Mononuclear cell (primary cell): Measurements from ENCODE around the gene PDLIM3. TPM values are rescaled to one million over a fixed set of nuclear protein-coding genes. Genes with fewer than 3 reads are reported as not detected.
"Not testable (repeated sequence)": the region's sequence is repeated elsewhere in the genome, so short reads cannot be mapped to it uniquely, and the experiment has no call there.

ENCODE experiments used
- H3K27me3 ChIP-seq: 2 replicates; pipeline ENCODE4 v1.6.0; 2011; ENCODE audit warnings: low read length, control low read depth; ENCODE audit not compliant: insufficient read depth
- H3K4me1 ChIP-seq: 2 replicates; pipeline ENCODE4 v1.5.1; 2011; ENCODE audit warnings: mild to moderate bottlenecking, low read length, control low read depth; ENCODE audit not compliant: insufficient read depth
- H3K4me3 ChIP-seq: 2 replicates; pipeline ENCODE4 v1.5.1; 2011; ENCODE audit warnings: mild to moderate bottlenecking, low read length, moderate library complexity
- H3K9me3 ChIP-seq: 2 replicates; pipeline ENCODE4 v1.5.1; 2011; ENCODE audit warnings: low read depth, mild to moderate bottlenecking, control low read depth, low read length
- total RNA-seq: library from RNA; depleted of rRNA; stranded (reverse); fragments of >200 nt; gene quantifications from one replicate; pipeline ENCODE4 v1.2.3, GENCODE V29; 2012

Gene PDLIM3
- total RNA-seq, 1 donor, result 0.10 TPM

- Histone ChIP-seq H3K9me3 (no peaks in the 10 kb centered on the region), H3K27me3 (peaks cover 48% of the 10 kb centered on the region), H3K4me3 (no peak overlapping the region), H3K4me1 (peaks cover 4% of the 10 kb centered on the region)
Measured at GRCh38 chr4:185538806-185539205, 3.5 kb upstream of the PDLIM3 start.

DNA sequence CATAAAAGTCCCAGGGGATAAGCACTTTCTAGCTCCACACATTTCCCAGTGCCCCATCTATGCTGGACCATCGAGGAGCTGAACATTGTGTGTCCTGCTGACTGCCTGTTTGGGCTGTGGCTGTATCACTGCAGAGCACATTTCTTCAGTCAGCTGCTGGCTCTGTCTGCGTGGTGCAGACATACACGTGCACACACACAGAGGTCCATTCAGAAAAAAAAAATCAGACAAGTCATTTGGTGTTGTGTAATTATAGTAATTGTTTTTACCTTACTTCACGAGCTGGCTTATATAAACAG is 1.1 kb upstream of the PDLIM3 start:
- H3K27me3 ChIP-seq, result peaks cover 68% of the 10 kb centered on the region
- H3K4me3 ChIP-seq, result no peak overlapping the region
- peaks cover 4% of the 10 kb centered on the region for H3K4me1 ChIP-seq
- H3K9me3 ChIP-seq, result no peaks in the 10 kb centered on the region

DNA sequence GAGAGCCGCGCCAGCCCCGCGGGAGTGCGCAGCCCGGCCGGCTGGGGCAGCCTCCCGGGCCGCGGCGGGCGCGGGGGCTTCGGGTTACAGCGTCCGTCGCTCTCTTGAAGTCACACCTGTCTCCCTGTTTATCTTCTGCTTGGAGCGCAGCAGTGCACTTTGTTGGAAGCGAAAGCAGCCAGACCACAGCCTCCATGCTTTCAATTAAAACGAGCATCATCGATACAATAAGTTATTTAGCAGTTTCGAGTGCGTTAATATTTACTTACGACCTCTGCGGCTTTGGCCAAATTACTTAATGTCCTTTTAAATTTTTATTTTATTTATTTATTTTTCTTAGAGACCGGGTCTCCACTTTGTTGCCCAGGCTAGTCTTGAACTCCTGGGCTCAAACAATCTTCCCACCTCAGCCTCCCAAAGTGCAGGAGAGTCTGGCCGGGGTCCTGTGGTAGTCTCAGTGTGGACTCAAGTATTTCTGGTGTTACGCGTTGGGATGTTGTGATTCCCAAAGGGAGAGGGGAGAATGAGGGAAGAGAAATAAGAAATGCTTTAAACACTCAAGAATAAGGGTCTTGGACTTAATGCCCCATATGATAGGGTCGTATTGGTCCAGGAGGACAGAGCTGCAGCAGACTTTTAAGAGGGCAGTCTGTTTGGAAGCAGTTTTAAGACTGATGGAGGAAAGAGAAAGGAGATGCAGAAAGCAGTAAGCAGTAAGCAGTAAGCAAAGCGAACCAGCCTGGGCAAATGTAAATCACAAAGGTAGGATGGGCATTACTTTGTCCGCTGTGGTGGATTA is 504 bp upstream of the PDLIM3 start:
- Histone ChIP-seq H3K4me3 (no peak overlapping the region), H3K4me1 (peaks cover 4% of the 10 kb centered on the region), H3K27me3 (peaks cover 69% of the 10 kb centered on the region), H3K9me3 (no peaks in the 10 kb centered on the region)

DNA sequence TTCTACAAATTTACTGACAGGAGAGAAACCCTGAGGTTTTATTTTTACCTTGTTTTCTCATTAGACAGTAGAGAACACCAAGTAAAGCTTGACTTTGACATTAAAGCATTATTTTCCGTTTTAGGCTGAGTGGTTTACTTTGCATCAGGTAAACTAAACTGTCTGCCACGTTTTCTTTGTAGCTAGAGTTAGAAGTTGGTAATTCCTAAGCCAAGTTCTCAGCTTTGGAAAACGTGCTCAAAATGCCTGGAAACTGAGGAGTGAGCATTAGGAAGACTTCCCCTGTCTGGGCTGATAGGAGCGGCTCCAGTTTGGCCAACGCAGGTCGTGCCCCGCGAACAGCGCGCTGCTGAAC is 819 bp downstream of the PDLIM3 start:
- H3K4me1 ChIP-seq, result peaks cover 4% of the 10 kb centered on the region
- peaks cover 78% of the 10 kb centered on the region for H3K27me3 ChIP-seq
- H3K9me3 ChIP-seq, result no peaks in the 10 kb centered on the region
- no peak overlapping the region for H3K4me3 ChIP-seq

- peaks cover 4% of the 10 kb centered on the region for H3K4me1 ChIP-seq
- H3K9me3 ChIP-seq, result no peaks in the 10 kb centered on the region
- peaks cover 77% of the 10 kb centered on the region for H3K27me3 ChIP-seq
Measured at GRCh38 chr4:185532795-185533324, 2.4 kb downstream of the PDLIM3 start.

DNA sequence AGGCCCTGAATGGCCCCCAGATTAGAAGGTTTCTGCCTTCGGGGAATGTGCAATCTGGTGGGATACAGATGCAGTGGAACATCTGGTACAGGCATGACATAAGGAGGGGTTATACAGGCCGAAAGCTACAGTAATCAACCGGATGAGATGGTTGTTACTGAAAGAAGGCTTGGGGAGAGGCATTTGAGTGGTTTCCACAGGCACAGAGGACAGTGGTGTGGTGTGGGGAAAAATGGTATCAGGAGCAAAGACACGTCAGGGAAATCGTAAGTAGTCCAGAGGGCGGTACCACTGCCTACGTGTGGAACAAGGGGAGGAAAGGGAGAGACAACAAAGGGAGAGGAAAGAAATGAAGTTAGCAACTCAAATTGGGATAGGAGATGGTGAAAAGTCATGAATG is 3.0 kb downstream of the PDLIM3 start:
- peaks cover 77% of the 10 kb centered on the region for H3K27me3 ChIP-seq
- H3K9me3 ChIP-seq, result no peaks in the 10 kb centered on the region
- H3K4me3 ChIP-seq, result no peak overlapping the region
- H3K4me1 ChIP-seq, result peaks cover 4% of the 10 kb centered on the region

More at GRCh38 chr4:185532795-185533324, 2.4 kb downstream of the PDLIM3 start:
- no peak overlapping the region for H3K4me3 ChIP-seq

DNA sequence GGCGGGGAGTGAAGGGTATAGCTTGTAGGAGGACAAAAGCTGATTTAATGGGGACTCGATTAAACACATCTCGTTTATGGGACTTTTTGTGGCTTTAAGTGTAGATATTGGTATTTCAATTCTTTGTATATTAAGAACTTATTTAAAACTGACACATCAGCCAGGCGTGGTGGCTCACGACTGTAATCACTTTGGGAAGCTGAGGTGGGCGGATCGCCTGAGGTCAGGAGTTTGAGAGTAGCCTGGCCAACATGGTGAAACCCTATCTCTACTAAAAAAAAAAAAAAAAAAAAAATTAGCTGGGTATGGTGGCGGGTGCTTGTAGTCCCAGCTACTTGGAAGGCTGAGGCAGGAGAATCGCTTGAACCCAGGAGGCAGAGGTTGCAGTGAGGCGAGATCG is 3.7 kb downstream of the PDLIM3 start:
- H3K27me3 ChIP-seq, result peaks cover 75% of the 10 kb centered on the region
- not testable (repeated sequence) for H3K4me3 ChIP-seq, H3K9me3 ChIP-seq, H3K4me1 ChIP-seq

DNA sequence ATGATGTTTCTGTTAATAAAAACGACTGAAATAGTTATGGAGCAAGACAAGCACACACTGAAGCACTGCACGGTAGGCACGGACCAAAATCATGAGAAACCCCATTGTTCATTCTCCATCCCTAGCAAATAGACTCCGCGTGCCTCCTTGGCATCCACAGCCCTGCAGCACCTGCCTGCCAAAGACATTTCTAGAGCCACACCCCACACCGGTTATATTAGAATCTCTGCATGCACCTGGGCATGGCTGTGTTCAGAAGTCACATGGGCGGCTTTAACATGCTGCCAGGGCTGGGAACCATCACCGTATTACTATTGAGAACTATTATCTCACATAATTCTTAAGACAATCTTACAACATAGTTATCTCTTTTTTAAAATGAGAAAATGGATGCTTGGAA is 5.9 kb downstream of the PDLIM3 start:
- Histone ChIP-seq H3K9me3 (peaks cover 4% of the 10 kb centered on the region), H3K4me1 (no peaks in the 10 kb centered on the region), H3K27me3 (peaks cover 70% of the 10 kb centered on the region), H3K4me3 (no peak overlapping the region)

DNA sequence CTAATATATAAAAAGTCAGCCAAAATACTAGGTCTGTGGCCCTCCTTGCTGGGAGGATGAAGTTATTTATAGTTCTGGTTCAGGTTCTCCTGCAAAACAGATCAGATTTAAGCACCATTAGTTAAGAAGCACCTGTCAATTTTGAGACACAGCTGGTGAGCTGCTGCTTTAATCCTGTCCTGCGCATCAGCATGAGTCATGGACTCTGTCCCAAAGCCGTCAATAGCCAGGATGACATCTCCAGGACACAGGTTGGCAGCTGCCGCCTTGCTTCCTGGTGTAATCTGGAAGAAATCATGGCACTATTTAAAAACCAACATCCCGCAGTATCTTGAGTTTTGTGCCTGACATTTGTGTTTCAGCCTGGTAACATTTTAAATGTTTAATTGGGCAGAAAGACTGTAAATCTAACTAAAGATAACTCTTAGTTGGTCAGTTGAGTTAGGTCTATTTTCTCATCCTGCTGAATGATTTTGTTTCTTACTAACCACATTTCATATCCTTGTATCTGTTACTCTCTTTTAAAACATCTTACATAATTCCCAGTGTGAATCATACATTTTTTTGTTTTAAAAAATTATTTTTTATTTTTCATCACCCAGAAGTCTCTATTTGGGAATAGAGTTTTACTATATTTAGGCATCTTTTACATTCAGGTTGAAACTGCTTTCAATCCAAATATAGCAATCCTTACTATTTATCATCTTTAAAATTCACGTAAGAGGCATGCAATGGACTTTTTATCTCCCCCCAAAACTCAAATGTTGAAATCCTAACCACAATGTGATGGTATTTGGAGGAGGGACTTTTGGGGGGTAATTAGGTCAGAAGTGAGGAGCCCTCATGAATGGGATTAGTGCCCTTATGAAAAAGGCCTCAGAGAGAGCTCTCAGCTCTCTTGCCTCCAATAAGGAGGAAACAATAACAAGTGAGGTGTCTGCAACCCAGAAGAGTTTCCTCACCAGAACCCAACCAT is 10.1 kb downstream of the PDLIM3 start:
- peaks cover 4% of the 10 kb centered on the region for H3K9me3 ChIP-seq
- peaks cover 66% of the 10 kb centered on the region for H3K27me3 ChIP-seq
- H3K4me1 ChIP-seq, result no peaks in the 10 kb centered on the region
- H3K4me3 ChIP-seq, result no peak overlapping the region

- Histone ChIP-seq H3K9me3 (peaks cover 4% of the 10 kb centered on the region), H3K4me3 (no peak overlapping the region), H3K4me1 (no peaks in the 10 kb centered on the region), H3K27me3 (peaks cover 64% of the 10 kb centered on the region)
Measured at GRCh38 chr4:185523862-185524261, 11.4 kb downstream of the PDLIM3 start.

GRCh38 chr4:185522451-185522850 is 12.9 kb downstream of the PDLIM3 start:
- Histone ChIP-seq H3K4me1 (no peaks in the 10 kb centered on the region), H3K27me3 (peaks cover 68% of the 10 kb centered on the region), H3K9me3 (peaks cover 4% of the 10 kb centered on the region), H3K4me3 (no peak overlapping the region)

DNA sequence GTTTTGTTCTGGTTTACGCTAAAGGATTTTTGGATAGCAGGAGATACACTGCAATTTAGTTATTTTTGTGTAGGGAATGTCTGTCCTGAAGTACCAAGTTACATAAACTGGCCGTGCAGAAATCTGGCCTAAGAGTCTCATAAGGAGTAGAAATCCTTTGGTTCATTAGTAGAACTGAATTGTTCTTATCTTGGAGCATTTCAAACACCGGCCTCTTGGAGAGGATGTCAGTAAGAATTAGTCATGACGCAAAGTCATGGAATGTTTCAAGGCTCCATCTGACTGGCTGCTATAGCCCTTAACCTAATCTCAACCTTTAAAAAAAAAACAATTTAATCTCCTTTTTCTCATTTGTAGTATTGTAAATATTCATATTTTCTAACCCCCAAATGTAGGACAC is 15.2 kb downstream of the PDLIM3 start:
- peaks cover 73% of the 10 kb centered on the region for H3K27me3 ChIP-seq
- H3K9me3 ChIP-seq, result no peaks in the 10 kb centered on the region
- H3K4me1 ChIP-seq, result no peaks in the 10 kb centered on the region
- H3K4me3 ChIP-seq, result no peak overlapping the region

- peaks cover 6% of the 10 kb centered on the region for H3K4me1 ChIP-seq
- no peak overlapping the region for H3K4me3 ChIP-seq
- H3K27me3 ChIP-seq, result peaks cover 77% of the 10 kb centered on the region
- no peaks in the 10 kb centered on the region for H3K9me3 ChIP-seq
Measured at GRCh38 chr4:185518494-185518893, 16.8 kb downstream of the PDLIM3 start.

DNA sequence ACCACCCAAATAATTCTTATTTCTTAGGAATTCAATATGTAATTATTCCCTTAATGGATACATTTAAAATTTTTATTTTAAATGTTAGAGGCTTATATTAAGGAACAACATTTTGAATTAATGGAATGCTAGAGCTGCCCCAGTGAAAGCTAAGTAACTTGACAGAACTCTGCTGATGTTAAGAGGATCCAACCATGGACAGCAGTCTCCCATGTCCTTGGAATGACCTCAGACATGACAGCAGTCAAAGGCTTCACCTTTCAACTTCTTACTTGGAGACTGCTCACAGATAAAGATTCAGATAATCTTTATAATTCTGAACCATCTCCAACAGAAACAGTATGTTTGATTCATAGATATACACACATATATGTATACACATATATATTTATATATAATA is 17.2 kb downstream of the PDLIM3 start:
- H3K4me1 ChIP-seq, result peaks cover 11% of the 10 kb centered on the region

DNA sequence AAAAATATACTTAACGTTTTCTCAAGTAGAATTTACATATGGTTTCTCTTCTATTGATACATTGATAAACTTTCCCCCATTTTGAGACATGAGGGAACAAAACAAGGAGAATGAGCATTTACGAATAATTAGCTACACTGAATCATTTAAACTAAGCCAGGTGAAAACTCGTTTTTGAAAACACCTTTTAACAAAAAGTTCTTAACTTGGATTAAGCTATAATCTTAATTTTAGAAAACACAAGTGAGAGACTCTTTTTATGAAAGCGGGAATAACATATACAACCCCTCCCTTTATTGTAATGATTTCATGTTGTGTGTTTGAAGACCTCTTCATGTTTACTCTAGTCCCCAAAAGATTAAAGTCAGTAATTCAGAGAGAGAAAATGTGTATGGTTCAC is 20.1 kb downstream of the PDLIM3 start:
- H3K27me3 ChIP-seq, result peaks cover 88% of the 10 kb centered on the region
- H3K4me3 ChIP-seq, result no peak overlapping the region
- no peaks in the 10 kb centered on the region for H3K9me3 ChIP-seq
- peaks cover 15% of the 10 kb centered on the region for H3K4me1 ChIP-seq

More for the DNA sequence above, 17.2 kb downstream of the PDLIM3 start:
- peaks cover 77% of the 10 kb centered on the region for H3K27me3 ChIP-seq
- no peak overlapping the region for H3K4me3 ChIP-seq
- no peaks in the 10 kb centered on the region for H3K9me3 ChIP-seq
